ENCODE measurements around the gene MBNL1.

MBNL1 gene

DNA sequence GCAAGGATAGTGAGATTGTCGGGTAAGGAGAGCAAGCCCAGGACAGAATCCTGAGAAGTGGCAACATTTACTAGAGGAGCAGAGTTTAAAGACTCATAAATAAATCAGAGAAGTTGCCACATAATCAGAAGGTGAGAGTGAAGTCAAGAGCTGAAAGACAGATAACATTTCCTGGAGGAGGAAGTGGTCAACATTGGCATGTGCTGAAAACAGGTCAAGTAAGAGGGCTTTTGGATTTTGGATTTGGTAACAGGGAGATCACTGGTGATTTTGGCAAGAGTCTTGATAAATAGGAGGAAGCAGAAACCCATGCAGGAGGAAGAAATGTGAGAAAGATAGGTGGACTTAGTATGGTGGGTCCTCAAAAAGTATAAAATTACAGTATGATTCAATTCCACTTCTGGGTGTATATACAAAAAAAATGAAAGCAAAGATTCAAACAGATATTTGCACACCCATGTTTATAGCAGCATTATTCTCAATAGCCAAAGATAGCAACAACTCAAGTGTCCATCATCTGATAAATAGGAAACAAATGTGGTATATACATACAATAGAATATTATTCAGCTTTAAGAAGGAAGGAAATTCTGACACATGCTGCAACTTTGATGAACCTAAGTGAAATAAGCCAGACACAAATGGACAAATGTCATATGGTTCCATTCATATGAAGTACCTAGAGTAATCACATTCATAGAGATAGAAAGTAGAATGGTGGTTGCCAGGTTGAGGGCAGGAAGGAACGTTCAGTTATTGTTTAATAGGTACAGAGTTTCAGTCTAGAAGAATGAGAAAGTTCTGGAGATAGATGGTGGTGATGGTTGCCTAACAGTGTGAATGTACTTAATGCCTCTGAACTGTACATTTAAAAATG, 27.3 kb upstream of the MBNL1 start:
- POLR2A ChIA-PET, result no interaction called here
- Histone ChIP-seq H3K4me3 (ENCODE audit: low read depth, low read length) (no peak overlapping the region), H3K27ac (ENCODE audit: extremely low read depth, low read depth, low read length) (no peak overlapping the region), H3K4me1 (ENCODE audit: control insufficient read depth, insufficient read depth, low read length) (no peaks in the 10 kb centered on the region), H3K36me3 (ENCODE audit: control insufficient read depth in 2 of 2, insufficient read depth in 1 of 2, low read length in 2 of 2) (no peaks in the 10 kb centered on the region), H3K9me3 (ENCODE audit: control insufficient read depth, insufficient read depth, low read depth, low read length) (no peaks in the 10 kb centered on the region)
- CTCF ChIA-PET, result no interaction called here
- TF ChIP-seq ZNF701 (tag by site-specific recombination; IDR thresholded peaks at IDR 0.05), result no peak
- TF ChIP-seq, protein P1, sequence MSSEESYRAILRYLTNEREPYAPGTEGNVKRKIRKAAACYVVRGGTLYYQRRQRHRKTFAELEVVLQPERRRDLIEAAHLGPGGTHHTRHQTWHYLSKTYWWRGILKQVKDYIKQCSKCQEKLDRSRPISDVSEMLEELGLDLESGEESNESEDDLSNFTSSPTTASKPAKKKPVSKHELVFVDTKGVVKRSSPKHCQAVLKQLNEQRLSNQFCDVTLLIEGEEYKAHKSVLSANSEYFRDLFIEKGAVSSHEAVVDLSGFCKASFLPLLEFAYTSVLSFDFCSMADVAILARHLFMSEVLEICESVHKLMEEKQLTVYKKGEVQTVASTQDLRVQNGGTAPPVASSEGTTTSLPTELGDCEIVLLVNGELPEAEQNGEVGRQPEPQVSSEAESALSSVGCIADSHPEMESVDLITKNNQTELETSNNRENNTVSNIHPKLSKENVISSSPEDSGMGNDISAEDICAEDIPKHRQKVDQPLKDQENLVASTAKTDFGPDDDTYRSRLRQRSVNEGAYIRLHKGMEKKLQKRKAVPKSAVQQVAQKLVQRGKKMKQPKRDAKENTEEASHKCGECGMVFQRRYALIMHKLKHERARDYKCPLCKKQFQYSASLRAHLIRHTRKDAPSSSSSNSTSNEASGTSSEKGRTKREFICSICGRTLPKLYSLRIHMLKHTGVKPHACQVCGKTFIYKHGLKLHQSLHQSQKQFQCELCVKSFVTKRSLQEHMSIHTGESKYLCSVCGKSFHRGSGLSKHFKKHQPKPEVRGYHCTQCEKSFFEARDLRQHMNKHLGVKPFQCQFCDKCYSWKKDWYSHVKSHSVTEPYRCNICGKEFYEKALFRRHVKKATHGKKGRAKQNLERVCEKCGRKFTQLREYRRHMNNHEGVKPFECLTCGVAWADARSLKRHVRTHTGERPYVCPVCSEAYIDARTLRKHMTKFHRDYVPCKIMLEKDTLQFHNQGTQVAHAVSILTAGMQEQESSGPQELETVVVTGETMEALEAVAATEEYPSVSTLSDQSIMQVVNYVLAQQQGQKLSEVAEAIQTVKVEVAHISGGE (tag by site-specific recombination; conservative IDR thresholded peaks at IDR 0.05; ENCODE audit: low read depth), result no peak
- TF ChIP-seq ZNF223 (tag by site-specific recombination; IDR thresholded peaks at IDR 0.05), result no peak
- no peak for TF ChIP-seq ZBTB17 (tag by site-specific recombination; IDR thresholded peaks at IDR 0.05)
- TF ChIP-seq ZNF133 (tag by site-specific recombination; IDR thresholded peaks at IDR 0.05), result no peak
- no peak for TF ChIP-seq MYNN (tag by site-specific recombination; IDR thresholded peaks at IDR 0.05; ENCODE audit: borderline replicate concordance)
- no peak for TF ChIP-seq ZNF221 (tag by site-specific recombination; IDR thresholded peaks at IDR 0.05; ENCODE audit: borderline replicate concordance)
- TF ChIP-seq PRDM4 (tag by site-specific recombination; IDR thresholded peaks at IDR 0.05), result no peak
- TF ChIP-seq ZNF354C (tag by site-specific recombination; IDR thresholded peaks at IDR 0.05; ENCODE audit: borderline replicate concordance, low read depth), result no peak
- no peak for TF ChIP-seq OVOL3 (tag by site-specific recombination; IDR thresholded peaks at IDR 0.05)
- no peak for TF ChIP-seq ZSCAN18 (tag by site-specific recombination; IDR thresholded peaks at IDR 0.05)
- no peak for TF ChIP-seq REPIN1 (tag by site-specific recombination; IDR thresholded peaks at IDR 0.05; ENCODE audit: low read depth)
- no peak for TF ChIP-seq ZNF624 (tag by site-specific recombination; IDR thresholded peaks at IDR 0.05)
- TF ChIP-seq, protein P2, sequence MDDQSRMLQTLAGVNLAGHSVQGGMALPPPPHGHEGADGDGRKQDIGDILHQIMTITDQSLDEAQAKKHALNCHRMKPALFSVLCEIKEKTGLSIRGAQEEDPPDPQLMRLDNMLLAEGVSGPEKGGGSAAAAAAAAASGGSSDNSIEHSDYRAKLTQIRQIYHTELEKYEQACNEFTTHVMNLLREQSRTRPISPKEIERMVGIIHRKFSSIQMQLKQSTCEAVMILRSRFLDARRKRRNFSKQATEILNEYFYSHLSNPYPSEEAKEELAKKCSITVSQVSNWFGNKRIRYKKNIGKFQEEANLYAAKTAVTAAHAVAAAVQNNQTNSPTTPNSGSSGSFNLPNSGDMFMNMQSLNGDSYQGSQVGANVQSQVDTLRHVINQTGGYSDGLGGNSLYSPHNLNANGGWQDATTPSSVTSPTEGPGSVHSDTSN (CRISPR knock-in tag; IDR thresholded peaks at IDR 0.05), result no peak
- TF ChIP-seq ZNF280C (tag by site-specific recombination; IDR thresholded peaks at IDR 0.05), result no peak
- TF ChIP-seq ZNF266 (tag by site-specific recombination; IDR thresholded peaks at IDR 0.05; ENCODE audit: low read depth), result no peak
- no peak for TF ChIP-seq HOXC10 (CRISPR knock-in tag; IDR thresholded peaks at IDR 0.05)
- no peak for TF ChIP-seq OSR2 (tag by site-specific recombination; IDR thresholded peaks at IDR 0.05)
- TF ChIP-seq, protein P3, sequence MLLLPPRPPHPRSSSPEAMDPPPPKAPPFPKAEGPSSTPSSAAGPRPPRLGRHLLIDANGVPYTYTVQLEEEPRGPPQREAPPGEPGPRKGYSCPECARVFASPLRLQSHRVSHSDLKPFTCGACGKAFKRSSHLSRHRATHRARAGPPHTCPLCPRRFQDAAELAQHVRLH (tag by site-specific recombination; IDR thresholded peaks at IDR 0.05), result no peak

All from HEK293 (cell line).